Keratinocyte (primary cell): ENCODE data around the gene TRAM2.

Source experiments
- CTCF ChIP-seq, 3 experiments: IDR thresholded peaks in 1 of 3; conservative IDR thresholded peaks in 1 of 3; optimal IDR thresholded peaks in 1 of 3; 2 replicates in 2 of 3; 3 replicates in 1 of 3; pipeline versions ENCODE3 to v1.5.1; 2011; ENCODE audit warnings: low read length in 3 of 3, mild to moderate bottlenecking in 3 of 3, moderate library complexity in 2 of 3, control low read depth in 1 of 3, inconsistent platforms in 1 of 3; ENCODE audit not compliant: insufficient read depth in 2 of 3; ENCODE audit errors: extremely low read depth in 1 of 3
- EZH2 ChIP-seq: IDR thresholded peaks from one replicate; pipeline ENCODE4 v1.6.1; 2012; ENCODE audit warnings: inconsistent platforms, mild to moderate bottlenecking, low read length, moderate library complexity

DNA sequence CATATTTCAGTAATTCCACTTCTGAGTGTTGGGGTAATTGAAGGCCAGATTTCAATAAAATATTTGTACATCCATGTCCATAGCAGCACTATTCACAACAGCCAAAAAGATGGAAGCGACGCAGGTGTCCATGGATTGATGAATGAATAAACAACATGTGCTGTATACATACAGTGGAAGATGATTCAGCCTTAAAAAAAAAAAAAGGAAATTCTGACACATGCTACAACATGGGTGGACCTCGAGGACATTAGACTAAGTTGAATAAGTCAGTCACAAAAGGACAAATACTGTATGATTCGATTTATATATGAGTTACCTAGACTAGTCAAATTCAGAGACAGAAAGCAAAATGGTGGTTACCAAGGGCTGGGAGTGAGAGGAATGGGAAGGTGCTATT lies 57.2 kb downstream of the TRAM2 start:
- TF ChIP-seq CTCF (optimal IDR thresholded peaks at IDR 0.05 in 1 of 3, IDR thresholded peaks at IDR 0.05 in 1 of 3, conservative IDR thresholded peaks at IDR 0.05 in 1 of 3; ENCODE audit: extremely low read depth in 1 of 3, insufficient read depth in 2 of 3, low read length in 3 of 3), result no peak
- TF ChIP-seq EZH2, result no peak
